ENCODE measurements around the gene OR52E8. TPM values are rescaled to one million over a fixed set of nuclear protein-coding genes. Genes with fewer than 3 reads are reported as not detected.

Gene OR52E8
- total and polyA plus RNA-seq, 10 of the 15 experiments (the other 5 are each of a cell fraction or from before 2014, with no cell fraction given) = not detected

GRCh38 chr11:5841797-5842196, 15.7 kb downstream of the OR52E8 start, which contains the start of gene OR52E6:
TSS of gene OR52E6 (minus strand) at chr11:5841897. CDS start at chr11:5841897, 0 bp downstream.
- H3K4me1 ChIP-seq (ENCODE audit: control insufficient read depth, insufficient read depth, low read length) = no peaks in the 10 kb centered on the region
- no peaks in the 10 kb centered on the region for H3K79me2 ChIP-seq (ENCODE audit: control insufficient read depth, insufficient read depth, low read length)
- ATAC-seq (no peak), FAIRE-seq (no peak), DNase-seq (ENCODE audit: low read depth, low spot score) (no peak)
- no peak within 1 kb of the TSS for H3K4me2 ChIP-seq (ENCODE audit: control insufficient read depth, insufficient read depth)
- H3K27ac ChIP-seq (ENCODE audit: control insufficient read depth, insufficient read depth) = no peak within 1 kb of the TSS
- intact Hi-C loops (cut with micrococcal nuclease; ENCODE audit: unreplicated experiment) (no loop called here), in situ Hi-C loops (cut with MboI) (no loop called here)
- ChIA-PET RAD21 (ENCODE audit: unreplicated experiment) (no interaction called here), CTCF (interaction anchor here (0.6 to 0.7 kb wide), 2 partner anchors 475 to 813 kb away, joined by 3 to 4 read pairs; no protein-coding TSS in a partner anchor), SMC1A (ENCODE audit: uncharacterized antibody, unreplicated experiment) (no interaction called here), POLR2A (no interaction called here)
- H3K36me3 ChIP-seq (ENCODE audit: control insufficient read depth in 2 of 2, insufficient read depth in 2 of 2, low read length in 1 of 2) = no peaks in the 10 kb centered on the region
- 0% methylated on average over 1 of the region's 1 CpG for WGBS (ENCODE audit: insufficient coverage, insufficient replicate concordance, low lambda C conversion rate, missing lambda C conversion rate)
- no peaks in the 10 kb centered on the region for H3K9me3 ChIP-seq (replicated peaks; ENCODE audit: control insufficient read depth, insufficient read depth, low read length)
- TF ChIP-seq SP1 (IDR thresholded peaks at IDR 0.05; ENCODE audit: low read depth, low read length) (no peak), SMAD5 (IDR thresholded peaks at IDR 0.05; ENCODE audit: low read depth) (no peak), SRF (IDR thresholded peaks at IDR 0.05; ENCODE audit: low read depth in 2 of 2, low read length in 2 of 2) (no peak), SUZ12 (IDR thresholded peaks at IDR 0.05; ENCODE audit: unreplicated experiment) (no peak), HDAC2 (IDR thresholded peaks at IDR 0.05) (no peak), MXI1 (IDR thresholded peaks at IDR 0.05; ENCODE audit: low read depth, low read length) (no peak), WRNIP1 (IDR thresholded peaks at IDR 0.05; ENCODE audit: borderline replicate concordance, low read depth, low read length) (no peak), HDAC6 (IDR thresholded peaks at IDR 0.05; ENCODE audit: unreplicated experiment) (no peak), ZNF384 (IDR thresholded peaks at IDR 0.05; ENCODE audit: borderline replicate concordance, low read depth, low read length) (no peak), POLR2AphosphoS5 (IDR thresholded peaks at IDR 0.05; ENCODE audit: low read length) (no peak), RFX5 (IDR thresholded peaks at IDR 0.05; ENCODE audit: low read depth, low read length) (no peak), BHLHE40 (IDR thresholded peaks at IDR 0.05; ENCODE audit: borderline replicate concordance in 1 of 2, low read depth in 2 of 2, low read length in 1 of 2) (no peak), ATF7 (IDR thresholded peaks at IDR 0.05; ENCODE audit: low read depth) (no peak), NR2C1 (IDR thresholded peaks at IDR 0.05) (no peak), NR2F1 (conservative IDR thresholded peaks at IDR 0.05) (no peak)
- TF ChIP-seq, protein P1, sequence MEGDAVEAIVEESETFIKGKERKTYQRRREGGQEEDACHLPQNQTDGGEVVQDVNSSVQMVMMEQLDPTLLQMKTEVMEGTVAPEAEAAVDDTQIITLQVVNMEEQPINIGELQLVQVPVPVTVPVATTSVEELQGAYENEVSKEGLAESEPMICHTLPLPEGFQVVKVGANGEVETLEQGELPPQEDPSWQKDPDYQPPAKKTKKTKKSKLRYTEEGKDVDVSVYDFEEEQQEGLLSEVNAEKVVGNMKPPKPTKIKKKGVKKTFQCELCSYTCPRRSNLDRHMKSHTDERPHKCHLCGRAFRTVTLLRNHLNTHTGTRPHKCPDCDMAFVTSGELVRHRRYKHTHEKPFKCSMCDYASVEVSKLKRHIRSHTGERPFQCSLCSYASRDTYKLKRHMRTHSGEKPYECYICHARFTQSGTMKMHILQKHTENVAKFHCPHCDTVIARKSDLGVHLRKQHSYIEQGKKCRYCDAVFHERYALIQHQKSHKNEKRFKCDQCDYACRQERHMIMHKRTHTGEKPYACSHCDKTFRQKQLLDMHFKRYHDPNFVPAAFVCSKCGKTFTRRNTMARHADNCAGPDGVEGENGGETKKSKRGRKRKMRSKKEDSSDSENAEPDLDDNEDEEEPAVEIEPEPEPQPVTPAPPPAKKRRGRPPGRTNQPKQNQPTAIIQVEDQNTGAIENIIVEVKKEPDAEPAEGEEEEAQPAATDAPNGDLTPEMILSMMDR (IDR thresholded peaks at IDR 0.05 in 2 of 3, conservative IDR thresholded peaks at IDR 0.05 in 1 of 3; ENCODE audit: control insufficient read depth in 2 of 3, extremely low read depth in 1 of 3, insufficient read depth in 1 of 3, low read depth in 3 of 3, low read length in 3 of 3) = no peak
- no peak within 1 kb of the TSS for H2AFZ ChIP-seq (ENCODE audit: control insufficient read depth, low read depth, low read length)
- no peak within 1 kb of the TSS for H3K4me3 ChIP-seq
- no TSS peak for BruUV-seq (replicated peaks)
- H3K27me3 ChIP-seq (replicated peaks in 1 of 2; ENCODE audit: control insufficient read depth in 2 of 2, insufficient read depth in 2 of 2, low read length in 1 of 2) = no peaks in the 10 kb centered on the region
- H4K20me1 ChIP-seq (ENCODE audit: control insufficient read depth, insufficient read depth) = no peaks in the 10 kb centered on the region
- H3K9ac ChIP-seq (ENCODE audit: control insufficient read depth, insufficient read depth, low read length) = no peak within 1 kb of the TSS

Measured in GM12878 (cell line).